HAP-1 (cell line): ENCODE data around the gene DCTN3.

Experiments
- DNase-seq, 2 experiments: peaks; one replicate each; pipeline ENCODE4 v3.0.0-alpha.2; 2016 to 2020; ENCODE audit warnings: low spot score in 2 of 2
- H3K27me3 ChIP-seq: fragments of 250-450 bp; sonication (Bioruptor Pico); 2 replicates; pipeline ENCODE4 v1.5.1; 2020; ENCODE audit warnings: low read depth, mild to moderate bottlenecking, moderate library complexity
- H3K36me3 ChIP-seq: fragments of 250-450 bp; sonication (Bioruptor Pico); replicated peaks from 2 replicates; pipeline ENCODE4 v1.5.1; 2020; ENCODE audit warnings: mild to moderate bottlenecking
- H3K4me1 ChIP-seq: fragments of 250-450 bp; sonication (Bioruptor Pico); 2 replicates; pipeline ENCODE4 v1.5.1; 2020; ENCODE audit warnings: mild to moderate bottlenecking
- H3K4me3 ChIP-seq: fragments of 250-450 bp; sonication (Bioruptor Pico); 2 replicates; pipeline ENCODE4 v1.5.1; 2020; ENCODE audit warnings: mild to moderate bottlenecking, moderate library complexity
- H3K9me3 ChIP-seq: fragments of 250-450 bp; sonication (Bioruptor Pico); 2 replicates; pipeline ENCODE4 v1.5.1; 2020; ENCODE audit warnings: mild to moderate bottlenecking, moderate library complexity
- in situ Hi-C: fragments of 300-500 bp; cut with MboI; formaldehyde crosslinking; loops from 3 replicates; pipeline ENCODE4 v1.14.3; 2020; ENCODE audit warnings: low sequenced_read_pairs, inconsistent platforms, mixed read lengths

The DCTN3 gene

GRCh38 chr9:34637356-34638137 is 17.3 kb upstream of the DCTN3 start, which contains the start of gene SIGMAR1:
TSS of gene SIGMAR1 (minus strand) at chr9:34637787. CDS start at chr9:34637697, 90 bp downstream.
- peak within 1 kb of the TSS; percentile 66 for H3K4me3 ChIP-seq
- in situ Hi-C loops, result no loop called here

GRCh38 chr9:34636791-34637355 is 16.6 kb upstream of the DCTN3 start:
- peaks cover 17% of the 10 kb centered on the region for H3K36me3 ChIP-seq
- peak overlapping the region; percentile 66 for H3K4me3 ChIP-seq
- no peak for DNase-seq
- H3K4me1 ChIP-seq, result peaks cover 12% of the 10 kb centered on the region
- in situ Hi-C loops, result no loop called here
- H3K27me3 ChIP-seq, result no peaks in the 10 kb centered on the region
- no peaks in the 10 kb centered on the region for H3K9me3 ChIP-seq

More at GRCh38 chr9:34637356-34638137, 17.3 kb upstream of the DCTN3 start, which contains the start of gene SIGMAR1:
- peaks cover 12% of the 10 kb centered on the region for H3K4me1 ChIP-seq
- no peaks in the 10 kb centered on the region for H3K9me3 ChIP-seq
- no peaks in the 10 kb centered on the region for H3K27me3 ChIP-seq
- H3K36me3 ChIP-seq, result peaks cover 17% of the 10 kb centered on the region
- DNase-seq, result peak; percentile 87 to 97

- H3K4me3 ChIP-seq, result no peak overlapping the region
- H3K9me3 ChIP-seq, result no peaks in the 10 kb centered on the region
- H3K27me3 ChIP-seq, result peaks cover 3% of the 10 kb centered on the region
- DNase-seq, result no peak
- peaks cover 12% of the 10 kb centered on the region for H3K4me1 ChIP-seq
- in situ Hi-C loops, result no loop called here
- H3K36me3 ChIP-seq, result peaks cover 17% of the 10 kb centered on the region
These were observed 15.3 kb upstream of the DCTN3 start for GRCh38 chr9:34635556-34635955.

- H3K4me3 ChIP-seq, result no peak overlapping the region
- H3K4me1 ChIP-seq, result peaks cover 12% of the 10 kb centered on the region
These were observed 14.4 kb upstream of the DCTN3 start for GRCh38 chr9:34634551-34635248.

GRCh38 chr9:34633851-34634550 is 13.7 kb upstream of the DCTN3 start:
- peaks cover 12% of the 10 kb centered on the region for H3K4me1 ChIP-seq
- in situ Hi-C loops, result no loop called here
- DNase-seq, result peak; percentile 77 to 82

More at GRCh38 chr9:34634551-34635248, 14.4 kb upstream of the DCTN3 start:
- no peak for DNase-seq
- Histone ChIP-seq H3K27me3 (peaks cover 11% of the 10 kb centered on the region), H3K36me3 (peaks cover 17% of the 10 kb centered on the region), H3K9me3 (no peaks in the 10 kb centered on the region)
- in situ Hi-C loops, result no loop called here

GRCh38 chr9:34633166-34633565 is 12.9 kb upstream of the DCTN3 start:
- H3K4me1 ChIP-seq, result peaks cover 9% of the 10 kb centered on the region
- peaks cover 17% of the 10 kb centered on the region for H3K36me3 ChIP-seq
- no peaks in the 10 kb centered on the region for H3K9me3 ChIP-seq
- in situ Hi-C loops, result no loop called here
- peaks cover 26% of the 10 kb centered on the region for H3K27me3 ChIP-seq
- DNase-seq, result no peak
- no peak overlapping the region for H3K4me3 ChIP-seq

More at GRCh38 chr9:34633851-34634550, 13.7 kb upstream of the DCTN3 start:
- no peak overlapping the region for H3K4me3 ChIP-seq
- H3K36me3 ChIP-seq, result peaks cover 17% of the 10 kb centered on the region
- H3K9me3 ChIP-seq, result no peaks in the 10 kb centered on the region
- H3K27me3 ChIP-seq, result peaks cover 18% of the 10 kb centered on the region

- in situ Hi-C loops, result no loop called here
- Histone ChIP-seq H3K9me3 (no peaks in the 10 kb centered on the region), H3K4me1 (no peaks in the 10 kb centered on the region), H3K36me3 (peaks cover 9% of the 10 kb centered on the region), H3K27me3 (peaks cover 52% of the 10 kb centered on the region), H3K4me3 (no peak overlapping the region)
- DNase-seq, result no peak
These were observed 10.3 kb upstream of the DCTN3 start for GRCh38 chr9:34630402-34631154.

- Histone ChIP-seq H3K9me3 (no peaks in the 10 kb centered on the region), H3K36me3 (no peaks in the 10 kb centered on the region), H3K27me3 (peaks cover 53% of the 10 kb centered on the region), H3K4me3 (no peak overlapping the region), H3K4me1 (no peaks in the 10 kb centered on the region)
- in situ Hi-C loops, result no loop called here
- no peak for DNase-seq
These were observed 9.2 kb upstream of the DCTN3 start for GRCh38 chr9:34629491-34629808.

GRCh38 chr9:34628656-34629490 is 8.6 kb upstream of the DCTN3 start, which contains the start of gene ARID3C:
TSS of gene ARID3C (minus strand) at chr9:34629066. CDS start at chr9:34628014, 1,052 bp downstream.
- peak in 1 of 2 experiments; percentile 55 for DNase-seq
- Histone ChIP-seq H3K36me3 (no peaks in the 10 kb centered on the region), H3K9me3 (no peaks in the 10 kb centered on the region), H3K27me3 (peaks cover 55% of the 10 kb centered on the region), H3K4me3 (no peak within 1 kb of the TSS), H3K4me1 (no peaks in the 10 kb centered on the region)
- in situ Hi-C loops, result no loop called here

- no peak overlapping the region for H3K4me3 ChIP-seq
- in situ Hi-C loops, result no loop called here
- no peaks in the 10 kb centered on the region for H3K4me1 ChIP-seq
- peaks cover 55% of the 10 kb centered on the region for H3K27me3 ChIP-seq
- no peaks in the 10 kb centered on the region for H3K36me3 ChIP-seq
- DNase-seq, result no peak
- H3K9me3 ChIP-seq, result no peaks in the 10 kb centered on the region
These were observed 7.7 kb upstream of the DCTN3 start for GRCh38 chr9:34627716-34628655.

GRCh38 chr9:34625186-34625486 is 4.8 kb upstream of the DCTN3 start:
- H3K9me3 ChIP-seq, result no peaks in the 10 kb centered on the region
- H3K27me3 ChIP-seq, result peaks cover 48% of the 10 kb centered on the region
- in situ Hi-C loops, result no loop called here
- H3K36me3 ChIP-seq, result no peaks in the 10 kb centered on the region
- no peak for DNase-seq
- no peak overlapping the region for H3K4me3 ChIP-seq
- no peaks in the 10 kb centered on the region for H3K4me1 ChIP-seq
